Raji (cell line): ENCODE results near the gene LHX3.

ENCODE experiments used
- POLR2A ChIP-seq: IDR thresholded peaks from 2 replicates; pipeline ENCODE4 v1.6.1; 2011; ENCODE audit warnings: low read depth, low read length, control low read depth; ENCODE audit not compliant: insufficient read depth

LHX3 gene

GRCh38 chr9:136197084-136197875 lies 7.6 kb downstream of the LHX3 start:
- no peak for TF ChIP-seq POLR2A

GRCh38 chr9:136196404-136197083 lies 8.4 kb downstream of the LHX3 start:
- TF ChIP-seq POLR2A = no peak

GRCh38 chr9:136194540-136194939 lies 10.4 kb downstream of the LHX3 start:
- no peak for TF ChIP-seq POLR2A

GRCh38 chr9:136193891-136194279 lies 11.0 kb downstream of the LHX3 start:
- TF ChIP-seq POLR2A = no peak

GRCh38 chr9:136193127-136193890 lies 11.6 kb downstream of the LHX3 start:
- TF ChIP-seq POLR2A = no peak

GRCh38 chr9:136192289-136193126 lies 12.4 kb downstream of the LHX3 start:
- no peak for TF ChIP-seq POLR2A

GRCh38 chr9:136191960-136192286 lies 13.0 kb downstream of the LHX3 start:
- no peak for TF ChIP-seq POLR2A

GRCh38 chr9:136191099-136191959 lies 13.6 kb downstream of the LHX3 start:
- no peak for TF ChIP-seq POLR2A

GRCh38 chr9:136190656-136191055 lies 14.3 kb downstream of the LHX3 start:
- TF ChIP-seq POLR2A = no peak

GRCh38 chr9:136190237-136190601 lies 14.7 kb downstream of the LHX3 start:
- no peak for TF ChIP-seq POLR2A

- TF ChIP-seq POLR2A = no peak
Measured at GRCh38 chr9:136189394-136190236, 15.3 kb downstream of the LHX3 start.

- no peak for TF ChIP-seq POLR2A
Measured at GRCh38 chr9:136187683-136188586, 17.0 kb downstream of the LHX3 start.
